IPS-18a (cell line): ENCODE results near the gene PAM16.

Source experiments
- H3K27ac ChIP-seq: one replicate; pipeline ENCODE4 v1.5.1; 2013; ENCODE audit warnings: low read length
- H3K27me3 ChIP-seq: one replicate; pipeline ENCODE4 v1.6.1; 2013; ENCODE audit warnings: mild to moderate bottlenecking, low read length; ENCODE audit not compliant: control insufficient read depth, insufficient read depth
- H3K36me3 ChIP-seq: one replicate; pipeline ENCODE4 v1.6.1; 2013; ENCODE audit warnings: low read depth, low read length; ENCODE audit not compliant: control insufficient read depth
- H3K4me1 ChIP-seq: one replicate; pipeline ENCODE4 v1.6.1; 2013; ENCODE audit warnings: low read depth, low read length; ENCODE audit not compliant: control insufficient read depth
- H3K4me3 ChIP-seq: one replicate; pipeline ENCODE4 v1.5.1; 2013; ENCODE audit warnings: low read length
- H3K9ac ChIP-seq: one replicate; pipeline ENCODE4 v1.6.1; 2013; ENCODE audit warnings: mild to moderate bottlenecking, low read length, moderate library complexity
- H3K9me3 ChIP-seq: one replicate; pipeline ENCODE4 v1.6.1; 2013; ENCODE audit warnings: low read depth, low read length; ENCODE audit not compliant: control insufficient read depth

The PAM16 gene

GRCh38 chr16:4365014-4365406 is 13.9 kb upstream of the PAM16 start:
- Histone ChIP-seq H3K4me1 (no peaks in the 10 kb centered on the region), H3K9ac (no peak overlapping the region), H3K9me3 (no peaks in the 10 kb centered on the region), H3K27me3 (no peaks in the 10 kb centered on the region), H3K27ac (no peak overlapping the region), H3K4me3 (no peak overlapping the region), H3K36me3 (no peaks in the 10 kb centered on the region)

- no peaks in the 10 kb centered on the region for H3K27me3 ChIP-seq
- H3K36me3 ChIP-seq, result no peaks in the 10 kb centered on the region
- H3K4me1 ChIP-seq, result no peaks in the 10 kb centered on the region
- H3K9me3 ChIP-seq, result no peaks in the 10 kb centered on the region
- no peak overlapping the region for H3K27ac ChIP-seq
- no peak overlapping the region for H3K4me3 ChIP-seq
- H3K9ac ChIP-seq, result no peak overlapping the region
Observed at GRCh38 chr16:4364196-4365013, 13.3 kb upstream of the PAM16 start.

- H3K27me3 ChIP-seq, result no peaks in the 10 kb centered on the region
- no peaks in the 10 kb centered on the region for H3K9me3 ChIP-seq
- H3K36me3 ChIP-seq, result no peaks in the 10 kb centered on the region
- H3K4me3 ChIP-seq, result no peak overlapping the region
- H3K4me1 ChIP-seq, result no peaks in the 10 kb centered on the region
- H3K9ac ChIP-seq, result no peak overlapping the region
- H3K27ac ChIP-seq, result no peak overlapping the region
Observed at GRCh38 chr16:4362476-4363135, 11.5 kb upstream of the PAM16 start.

- H3K9me3 ChIP-seq, result no peaks in the 10 kb centered on the region
- H3K4me3 ChIP-seq, result no peak overlapping the region
- H3K4me1 ChIP-seq, result no peaks in the 10 kb centered on the region
- H3K9ac ChIP-seq, result no peak overlapping the region
- H3K27ac ChIP-seq, result no peak overlapping the region
- no peaks in the 10 kb centered on the region for H3K27me3 ChIP-seq
- no peaks in the 10 kb centered on the region for H3K36me3 ChIP-seq
Observed at GRCh38 chr16:4361944-4362311, 10.8 kb upstream of the PAM16 start.

- H3K4me3 ChIP-seq, result no peak overlapping the region
- H3K4me1 ChIP-seq, result no peaks in the 10 kb centered on the region
- no peaks in the 10 kb centered on the region for H3K36me3 ChIP-seq
- no peak overlapping the region for H3K9ac ChIP-seq
- H3K9me3 ChIP-seq, result no peaks in the 10 kb centered on the region
- no peaks in the 10 kb centered on the region for H3K27me3 ChIP-seq
- no peak overlapping the region for H3K27ac ChIP-seq
Observed at GRCh38 chr16:4361033-4361943, 10.2 kb upstream of the PAM16 start.

GRCh38 chr16:4360538-4361021 is 9.5 kb upstream of the PAM16 start:
- H3K36me3 ChIP-seq, result no peaks in the 10 kb centered on the region

GRCh38 chr16:4359914-4360313 is 8.8 kb upstream of the PAM16 start:
- no peak overlapping the region for H3K27ac ChIP-seq
- no peaks in the 10 kb centered on the region for H3K27me3 ChIP-seq
- no peaks in the 10 kb centered on the region for H3K36me3 ChIP-seq
- H3K4me3 ChIP-seq, result no peak overlapping the region
- H3K9ac ChIP-seq, result no peak overlapping the region
- H3K9me3 ChIP-seq, result no peaks in the 10 kb centered on the region
- H3K4me1 ChIP-seq, result no peaks in the 10 kb centered on the region

More at GRCh38 chr16:4360538-4361021, 9.5 kb upstream of the PAM16 start:
- H3K27ac ChIP-seq, result no peak overlapping the region
- H3K4me3 ChIP-seq, result no peak overlapping the region
- H3K9ac ChIP-seq, result no peak overlapping the region
- H3K9me3 ChIP-seq, result no peaks in the 10 kb centered on the region
- H3K27me3 ChIP-seq, result no peaks in the 10 kb centered on the region
- no peaks in the 10 kb centered on the region for H3K4me1 ChIP-seq

GRCh38 chr16:4358831-4359561 is 7.9 kb upstream of the PAM16 start:
- Histone ChIP-seq H3K9me3 (no peaks in the 10 kb centered on the region), H3K36me3 (no peaks in the 10 kb centered on the region), H3K4me3 (no peak overlapping the region), H3K27me3 (no peaks in the 10 kb centered on the region), H3K9ac (no peak overlapping the region), H3K4me1 (no peaks in the 10 kb centered on the region), H3K27ac (no peak overlapping the region)

GRCh38 chr16:4358236-4358635 is 7.1 kb upstream of the PAM16 start:
- Histone ChIP-seq H3K4me3 (no peak overlapping the region), H3K9me3 (no peaks in the 10 kb centered on the region), H3K4me1 (no peaks in the 10 kb centered on the region), H3K36me3 (no peaks in the 10 kb centered on the region), H3K27me3 (no peaks in the 10 kb centered on the region), H3K27ac (no peak overlapping the region), H3K9ac (no peak overlapping the region)

- Histone ChIP-seq H3K4me3 (no peak overlapping the region), H3K27me3 (no peaks in the 10 kb centered on the region), H3K36me3 (no peaks in the 10 kb centered on the region), H3K9me3 (no peaks in the 10 kb centered on the region), H3K4me1 (no peaks in the 10 kb centered on the region), H3K27ac (no peak overlapping the region), H3K9ac (no peak overlapping the region)
Observed at GRCh38 chr16:4356820-4357219, 5.7 kb upstream of the PAM16 start.
